Breast epithelium (tissue), 4 donors: Measurements from ENCODE around the gene TYMS. TPM values are rescaled to one million over a fixed set of nuclear protein-coding genes. Genes with fewer than 3 reads are reported as not detected.
A peak's percentile ranks its signal among the peaks of the same experiment; 100 is the strongest.

Source experiments
- DNase-seq, 2 donors: peaks; one replicate each; pipeline ENCODE4 v3.0.0-alpha.2; 2019; ENCODE audit warnings: low spot score in 2 of 2
- H3K27ac ChIP-seq, 2 donors: fragments of 200-600 bp; sonication (generic) in 1 of 2; one replicate each; pipeline ENCODE4 v1.5.1; 2016 to 2019; ENCODE audit warnings: mild to moderate bottlenecking in 1 of 2
- H3K27me3 ChIP-seq, 2 donors: fragments of 200-600 bp; sonication (generic) in 1 of 2; one replicate each; pipeline versions ENCODE4 v1.5.1 to v1.6.0; 2017 to 2019; ENCODE audit warnings: control low read depth in 1 of 2, mild to moderate bottlenecking in 1 of 2
- H3K36me3 ChIP-seq: fragments of 200-600 bp; one replicate; pipeline ENCODE4 v1.5.1; 2019
- H3K4me1 ChIP-seq, 2 donors: fragments of 200-600 bp; sonication (generic); one replicate each; pipeline ENCODE4 v1.5.1; 2016 to 2019; ENCODE audit warnings: control low read depth in 1 of 2
- H3K4me3 ChIP-seq, 3 donors: fragments of 200-600 bp; sonication (generic); 1 replicate in 2 of 3; 2 replicates in 1 of 3; pipeline ENCODE4 v1.5.1; 2016 to 2019; ENCODE audit warnings: mild to moderate bottlenecking in 3 of 3, moderate library complexity in 2 of 3
- H3K9me3 ChIP-seq, 2 donors: fragments of 200-600 bp; sonication (generic) in 1 of 2; one replicate each; pipeline ENCODE4 v1.5.1; 2016 to 2019; ENCODE audit warnings: control low read depth in 1 of 2
- POLR2A ChIP-seq: fragments of 450-650 bp; IDR thresholded peaks from one replicate; pipeline ENCODE4 v1.6.1; 2016; ENCODE audit warnings: antibody characterized with exemption, mild to moderate bottlenecking, moderate library complexity
- POLR2AphosphoS5 ChIP-seq, 3 donors: sonication (generic); formaldehyde crosslinking; IDR thresholded peaks; one replicate each; pipeline ENCODE4 v1.6.1; 2017; ENCODE audit warnings: antibody characterized with exemption in 3 of 3
- intact Hi-C: fragments of 100-400 bp; cut with DNase I; formaldehyde crosslinking; loops from one replicate; pipeline ENCODE4 v1.15.1; 2023; ENCODE audit warnings: low total_unique reads
- total RNA-seq, 3 donors: library from RNA; depleted of rRNA; stranded (reverse); fragments of >200 nt; gene quantifications; one replicate each; pipeline ENCODE4 v1.1.0, GENCODE V29; 2016
- TF ChIP-seq, protein P1 (sequence below), 3 donors: fragments of 450-650 bp; IDR thresholded peaks; one replicate each; pipeline ENCODE4 v1.5.1; 2016 to 2017; ENCODE audit warnings: antibody characterized with exemption in 3 of 3, mild to moderate bottlenecking in 3 of 3, moderate library complexity in 3 of 3

The TYMS gene
- total RNA-seq, 3 donors from 2014 or later, result 1.3 to 2.1 (median 2.0) TPM

DNA sequence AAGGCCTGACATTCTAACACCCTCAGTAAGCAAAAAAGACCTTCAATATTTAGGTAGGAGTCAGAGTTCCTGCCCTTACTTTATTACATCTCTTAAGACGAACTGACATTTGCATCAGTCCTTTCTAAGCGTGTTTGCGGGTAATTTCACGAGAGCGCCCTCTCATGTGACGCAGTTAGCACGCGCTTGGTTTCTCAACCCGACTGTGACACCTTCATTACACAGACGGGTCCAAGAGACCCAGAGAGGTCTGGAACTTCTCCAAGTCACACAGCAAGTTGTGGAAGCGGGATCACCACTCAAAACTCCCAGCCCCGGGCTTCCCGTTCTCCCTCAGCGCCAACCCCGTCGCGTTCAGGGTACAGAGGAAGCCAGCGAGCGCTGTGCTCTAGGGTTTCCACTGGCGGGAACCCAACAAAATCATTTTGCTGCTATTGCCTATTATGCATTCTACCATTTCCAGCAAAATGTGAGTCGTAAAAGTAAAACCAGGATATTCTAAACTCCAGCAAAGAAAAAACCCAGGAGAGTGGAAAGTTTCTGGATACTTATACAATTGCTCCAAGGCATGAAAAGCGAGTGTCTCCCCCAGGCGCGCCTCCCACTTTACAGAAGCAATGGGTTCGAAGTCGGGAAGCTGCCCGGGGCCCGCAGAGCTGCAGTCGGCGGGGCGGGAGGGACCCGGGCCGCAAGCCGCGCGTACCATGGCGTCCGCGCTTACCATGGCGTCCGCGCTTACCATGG is 54.4 kb downstream of the TYMS start:
- H3K4me3 ChIP-seq, result peak overlapping the region; percentile 61 to 84 (median 77)
- peak; percentile 55 to 67 for DNase-seq

GRCh38 chr18:712401-713134 is 55.1 kb downstream of the TYMS start, which contains the start of gene ENOSF1:
Gene ENOSF1 (minus strand): TSS chr18:712630. CDS start chr18:712587, 43 bp downstream.
- Histone ChIP-seq H3K27ac (peak within 1 kb of the TSS; percentile 91), H3K4me3 (peak within 1 kb of the TSS; percentile 61 to 84 (median 77)), H3K27me3 (no peaks in the 10 kb centered on the region), H3K36me3 (no peaks in the 10 kb centered on the region), H3K4me1 (peaks cover 0 to 7% of the 10 kb centered on the region in 2 donors), H3K9me3 (no peaks in the 10 kb centered on the region)
- intact Hi-C loops, result loop anchor here (5.0 kb wide), 1 partner anchor 1945 kb away; the partner anchor contains the start of gene SMCHD1
- TF ChIP-seq, protein P1, sequence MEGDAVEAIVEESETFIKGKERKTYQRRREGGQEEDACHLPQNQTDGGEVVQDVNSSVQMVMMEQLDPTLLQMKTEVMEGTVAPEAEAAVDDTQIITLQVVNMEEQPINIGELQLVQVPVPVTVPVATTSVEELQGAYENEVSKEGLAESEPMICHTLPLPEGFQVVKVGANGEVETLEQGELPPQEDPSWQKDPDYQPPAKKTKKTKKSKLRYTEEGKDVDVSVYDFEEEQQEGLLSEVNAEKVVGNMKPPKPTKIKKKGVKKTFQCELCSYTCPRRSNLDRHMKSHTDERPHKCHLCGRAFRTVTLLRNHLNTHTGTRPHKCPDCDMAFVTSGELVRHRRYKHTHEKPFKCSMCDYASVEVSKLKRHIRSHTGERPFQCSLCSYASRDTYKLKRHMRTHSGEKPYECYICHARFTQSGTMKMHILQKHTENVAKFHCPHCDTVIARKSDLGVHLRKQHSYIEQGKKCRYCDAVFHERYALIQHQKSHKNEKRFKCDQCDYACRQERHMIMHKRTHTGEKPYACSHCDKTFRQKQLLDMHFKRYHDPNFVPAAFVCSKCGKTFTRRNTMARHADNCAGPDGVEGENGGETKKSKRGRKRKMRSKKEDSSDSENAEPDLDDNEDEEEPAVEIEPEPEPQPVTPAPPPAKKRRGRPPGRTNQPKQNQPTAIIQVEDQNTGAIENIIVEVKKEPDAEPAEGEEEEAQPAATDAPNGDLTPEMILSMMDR (IDR thresholded peaks at IDR 0.05), result peak; percentile 50 to 86 (median 76)
- TF ChIP-seq POLR2AphosphoS5 (IDR thresholded peaks at IDR 0.05) (peak in 2 of 3 donors; percentile 45 to 81), POLR2A (peak; percentile 16)
- peak; percentile 79 to 90 for DNase-seq

More for the DNA sequence above, 54.4 kb downstream of the TYMS start:
- peak in 2 of 3 donors; percentile 65 to 88 for TF ChIP-seq POLR2AphosphoS5 (IDR thresholded peaks at IDR 0.05)
- TF ChIP-seq, protein P1 (IDR thresholded peaks at IDR 0.05), result no peak
- TF ChIP-seq POLR2A, result no peak
- Histone ChIP-seq H3K27me3 (no peaks in the 10 kb centered on the region), H3K36me3 (no peaks in the 10 kb centered on the region), H3K9me3 (no peaks in the 10 kb centered on the region), H3K4me1 (peaks cover 0 to 7% of the 10 kb centered on the region in 2 donors), H3K27ac (peak overlapping the region; percentile 91)
- intact Hi-C loops, result loop anchor here (5.0 kb wide), 1 partner anchor 1945 kb away; the partner anchor contains the start of gene SMCHD1

DNA sequence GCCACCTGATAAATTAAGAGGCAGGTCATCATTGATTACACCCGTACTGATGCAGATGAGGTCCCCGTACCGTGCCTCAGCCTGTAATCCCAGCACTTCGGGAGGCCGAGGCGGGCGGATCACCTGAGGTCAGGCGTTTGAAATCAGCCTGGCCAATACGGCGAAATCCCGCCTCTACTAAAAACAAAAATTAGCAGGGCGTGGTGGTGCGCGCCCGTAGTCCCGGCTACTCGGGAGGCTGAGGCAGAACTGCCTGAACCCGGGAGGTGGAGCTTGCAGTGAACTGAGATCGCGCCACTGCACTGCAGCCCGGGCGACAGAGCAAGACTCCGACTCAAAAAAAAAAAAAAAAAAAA is 55.7 kb downstream of the TYMS start:
- Histone ChIP-seq H3K4me1 (peaks cover 0 to 7% of the 10 kb centered on the region in 2 donors), H3K4me3 (peak overlapping the region; percentile 61 to 84 (median 77)), H3K9me3 (no peaks in the 10 kb centered on the region), H3K27ac (peak overlapping the region; percentile 91), H3K36me3 (no peaks in the 10 kb centered on the region), H3K27me3 (no peaks in the 10 kb centered on the region)
- no peak for DNase-seq
- TF ChIP-seq, protein P1 (IDR thresholded peaks at IDR 0.05), result no peak
- no peak for TF ChIP-seq POLR2A
- TF ChIP-seq POLR2AphosphoS5 (IDR thresholded peaks at IDR 0.05), result no peak
- intact Hi-C loops, result loop anchor here (5.0 kb wide), 1 partner anchor 1944 kb away; the partner anchor contains the start of gene SMCHD1

- intact Hi-C loops, result no loop called here
- no peaks in the 10 kb centered on the region for H3K4me1 ChIP-seq
- H3K9me3 ChIP-seq, result no peaks in the 10 kb centered on the region
- TF ChIP-seq, protein P1 (IDR thresholded peaks at IDR 0.05), result no peak
- TF ChIP-seq POLR2A, result no peak
- TF ChIP-seq POLR2AphosphoS5 (IDR thresholded peaks at IDR 0.05), result no peak
- H3K36me3 ChIP-seq, result no peaks in the 10 kb centered on the region
- H3K4me3 ChIP-seq, result no peak overlapping the region
- no peak overlapping the region for H3K27ac ChIP-seq
- no peaks in the 10 kb centered on the region for H3K27me3 ChIP-seq
- no peak for DNase-seq
Measured at GRCh38 chr18:715626-716025, 58.2 kb downstream of the TYMS start.
